Breast epithelium (tissue), 4 donors: ENCODE results near the gene GLO1. TPM values are rescaled to one million over a fixed set of nuclear protein-coding genes. Genes with fewer than 3 reads are reported as not detected.

Experiments
- DNase-seq, 2 donors: peaks; one replicate each; pipeline ENCODE4 v3.0.0-alpha.2; 2019; ENCODE audit warnings: low spot score in 2 of 2
- H3K27ac ChIP-seq, 2 donors: fragments of 200-600 bp; sonication (generic) in 1 of 2; one replicate each; pipeline ENCODE4 v1.5.1; 2016 to 2019; ENCODE audit warnings: mild to moderate bottlenecking in 1 of 2
- H3K27me3 ChIP-seq, 2 donors: fragments of 200-600 bp; sonication (generic) in 1 of 2; one replicate each; pipeline versions ENCODE4 v1.5.1 to v1.6.0; 2017 to 2019; ENCODE audit warnings: control low read depth in 1 of 2, mild to moderate bottlenecking in 1 of 2
- H3K36me3 ChIP-seq: fragments of 200-600 bp; one replicate; pipeline ENCODE4 v1.5.1; 2019
- H3K4me1 ChIP-seq, 2 donors: fragments of 200-600 bp; sonication (generic); one replicate each; pipeline ENCODE4 v1.5.1; 2016 to 2019; ENCODE audit warnings: control low read depth in 1 of 2
- H3K4me3 ChIP-seq, 3 donors: fragments of 200-600 bp; sonication (generic); 1 replicate in 2 of 3; 2 replicates in 1 of 3; pipeline ENCODE4 v1.5.1; 2016 to 2019; ENCODE audit warnings: mild to moderate bottlenecking in 3 of 3, moderate library complexity in 2 of 3
- H3K9me3 ChIP-seq, 2 donors: fragments of 200-600 bp; sonication (generic) in 1 of 2; one replicate each; pipeline ENCODE4 v1.5.1; 2016 to 2019; ENCODE audit warnings: control low read depth in 1 of 2
- CTCF ChIP-seq, 3 donors: fragments of 450-650 bp; IDR thresholded peaks; one replicate each; pipeline ENCODE4 v1.5.1; 2016 to 2017; ENCODE audit warnings: antibody characterized with exemption in 3 of 3, mild to moderate bottlenecking in 3 of 3, moderate library complexity in 3 of 3
- POLR2A ChIP-seq: fragments of 450-650 bp; IDR thresholded peaks from one replicate; pipeline ENCODE4 v1.6.1; 2016; ENCODE audit warnings: antibody characterized with exemption, mild to moderate bottlenecking, moderate library complexity
- POLR2AphosphoS5 ChIP-seq, 3 donors: sonication (generic); formaldehyde crosslinking; IDR thresholded peaks; one replicate each; pipeline ENCODE4 v1.6.1; 2017; ENCODE audit warnings: antibody characterized with exemption in 3 of 3
- intact Hi-C: fragments of 100-400 bp; cut with DNase I; formaldehyde crosslinking; loops from one replicate; pipeline ENCODE4 v1.15.1; 2023; ENCODE audit warnings: low total_unique reads
- total RNA-seq, 3 donors: library from RNA; depleted of rRNA; stranded (reverse); fragments of >200 nt; gene quantifications; one replicate each; pipeline ENCODE4 v1.1.0, GENCODE V29; 2016

GLO1 gene
- total RNA-seq, 3 donors from 2014 or later: 59.0 to 113 (median 79.3) TPM

- Histone ChIP-seq H3K4me1 (no peaks in the 10 kb centered on the region), H3K36me3 (no peaks in the 10 kb centered on the region), H3K27ac (no peak overlapping the region)
Measured at GRCh38 chr6:38649744-38650143, 53.2 kb downstream of the GLO1 start.

GRCh38 chr6:38648629-38649028, 54.3 kb downstream of the GLO1 start:
- intact Hi-C loops: no loop called here
- Histone ChIP-seq H3K4me1 (no peaks in the 10 kb centered on the region), H3K4me3 (no peak overlapping the region), H3K9me3 (no peaks in the 10 kb centered on the region), H3K36me3 (no peaks in the 10 kb centered on the region), H3K27me3 (no peaks in the 10 kb centered on the region), H3K27ac (no peak overlapping the region)
- no peak for DNase-seq
- TF ChIP-seq CTCF (IDR thresholded peaks at IDR 0.05): no peak
- TF ChIP-seq POLR2AphosphoS5 (IDR thresholded peaks at IDR 0.05): no peak
- no peak for TF ChIP-seq POLR2A

More at GRCh38 chr6:38649744-38650143, 53.2 kb downstream of the GLO1 start:
- intact Hi-C loops: no loop called here
- Histone ChIP-seq H3K27me3 (no peaks in the 10 kb centered on the region), H3K4me3 (no peak overlapping the region), H3K9me3 (no peaks in the 10 kb centered on the region)
- TF ChIP-seq POLR2AphosphoS5 (IDR thresholded peaks at IDR 0.05) (no peak), CTCF (IDR thresholded peaks at IDR 0.05) (no peak)
- DNase-seq: no peak

- Histone ChIP-seq H3K4me1 (no peaks in the 10 kb centered on the region), H3K4me3 (no peak overlapping the region), H3K9me3 (no peaks in the 10 kb centered on the region), H3K27ac (no peak overlapping the region), H3K27me3 (no peaks in the 10 kb centered on the region), H3K36me3 (no peaks in the 10 kb centered on the region)
- DNase-seq: no peak
- TF ChIP-seq POLR2AphosphoS5 (IDR thresholded peaks at IDR 0.05) (no peak), POLR2A (no peak), CTCF (IDR thresholded peaks at IDR 0.05) (no peak)
- intact Hi-C loops: no loop called here
Measured at GRCh38 chr6:38646166-38646878, 56.6 kb downstream of the GLO1 start.

- no peak for DNase-seq
- H3K4me3 ChIP-seq: no peak overlapping the region
- no peaks in the 10 kb centered on the region for H3K9me3 ChIP-seq
- intact Hi-C loops: no loop called here
- no peak overlapping the region for H3K27ac ChIP-seq
- no peaks in the 10 kb centered on the region for H3K27me3 ChIP-seq
- no peaks in the 10 kb centered on the region for H3K4me1 ChIP-seq
- no peak for TF ChIP-seq POLR2AphosphoS5 (IDR thresholded peaks at IDR 0.05)
- no peak for TF ChIP-seq CTCF (IDR thresholded peaks at IDR 0.05)
- no peak for TF ChIP-seq POLR2A
- no peaks in the 10 kb centered on the region for H3K36me3 ChIP-seq
Measured at GRCh38 chr6:38644951-38645350, 58.0 kb downstream of the GLO1 start.

GRCh38 chr6:38640216-38640909, 62.6 kb downstream of the GLO1 start:
- no peaks in the 10 kb centered on the region for H3K27me3 ChIP-seq
- TF ChIP-seq CTCF (IDR thresholded peaks at IDR 0.05): no peak
- no peak for TF ChIP-seq POLR2AphosphoS5 (IDR thresholded peaks at IDR 0.05)
- no peak for TF ChIP-seq POLR2A
- no peaks in the 10 kb centered on the region for H3K36me3 ChIP-seq
- intact Hi-C loops: no loop called here
- H3K27ac ChIP-seq: peak overlapping the region; percentile 91 to 99
- peaks cover 0 to 5% of the 10 kb centered on the region in 2 donors for H3K4me1 ChIP-seq
- DNase-seq: no peak
- peak overlapping the region; percentile 71 to 100 (median 82) for H3K4me3 ChIP-seq
- no peaks in the 10 kb centered on the region for H3K9me3 ChIP-seq
